GM12878 (cell line): ENCODE data around the gene FKBP2. TPM values are rescaled to one million over a fixed set of nuclear protein-coding genes. Genes with fewer than 3 reads are reported as not detected.
A peak's percentile ranks its signal among the peaks of the same experiment; 100 is the strongest.

Experiments used
- ATAC-seq: fragments of 200-7000 bp; cut with Tn5 transposase; 3 replicates; pipeline ENCODE4 v1.9.1; 2020; ENCODE audit warnings: mild to moderate bottlenecking, moderate library complexity
- BruUV-seq: library from RNA; stranded (reverse); fragments of 400-500 nt; replicated peaks from 2 replicates; lab custom pipeline; 2021; lab: Mats Ljungman, UMichigan
- CTCF ChIA-PET: fragments of 300-600 bp; sonication (Branson Sonifier 250); formaldehyde crosslinking; extraction: SDS; loops from one replicate; lab custom pipeline; 2021; ENCODE audit warnings: inconsistent platforms; lab: Yijun Ruan, JAX
- POLR2A ChIA-PET: fragments of 350-600 bp; formaldehyde crosslinking; extraction: SDS; loops from one replicate; lab custom pipeline; 2021; ENCODE audit warnings: inconsistent platforms; lab: Charles Lee
- RAD21 ChIA-PET: fragments of 300-600 bp; sonication (Branson Sonifier 250); formaldehyde crosslinking; loops from one replicate; lab custom pipeline; 2023; ENCODE audit warnings: antibody characterized with exemption; ENCODE audit not compliant: unreplicated experiment; lab: Charles Lee
- SMC1A ChIA-PET: fragments of 300-600 bp; sonication (Branson Sonifier 250); formaldehyde crosslinking; loops from one replicate; lab custom pipeline; 2023; ENCODE audit not compliant: unreplicated experiment, uncharacterized antibody; lab: Charles Lee
- DNase-seq: peaks from one replicate; pipeline ENCODE4 v3.0.0-alpha.2; 2011; ENCODE audit warnings: low read depth, low spot score
- FAIRE-seq: peaks from 3 replicates; lab custom pipeline; 2011; peaks lifted over from hg19 to GRCh38; lab: Jason Lieb, UNC
- H2AFZ ChIP-seq: 2 replicates; pipeline ENCODE4 v1.6.0; 2011; ENCODE audit warnings: low read depth, low read length, control low read depth; ENCODE audit not compliant: control insufficient read depth
- H3K27ac ChIP-seq: 2 replicates; pipeline ENCODE4 v1.5.1; 2011; ENCODE audit warnings: control low read depth; ENCODE audit not compliant: control insufficient read depth, insufficient read depth
- H3K27me3 ChIP-seq, 2 experiments: replicated peaks in 1 of 2; 2 replicates each; pipeline versions ENCODE4 v1.6.0 to v1.6.1; 2011; ENCODE audit warnings: low read length in 1 of 2; ENCODE audit not compliant: control insufficient read depth in 2 of 2, insufficient read depth in 2 of 2
- H3K36me3 ChIP-seq, 2 experiments: 2 replicates each; pipeline ENCODE4 v1.5.1; 2011; ENCODE audit warnings: low read length in 1 of 2; ENCODE audit not compliant: control insufficient read depth in 2 of 2, insufficient read depth in 2 of 2
- H3K4me1 ChIP-seq: 2 replicates; pipeline ENCODE4 v1.6.1; 2011; ENCODE audit warnings: mild to moderate bottlenecking, low read length, moderate library complexity, mixed read lengths; ENCODE audit not compliant: control insufficient read depth, insufficient read depth
- H3K4me2 ChIP-seq: 2 replicates; pipeline ENCODE4 v1.6.0; 2011; ENCODE audit warnings: control low read depth; ENCODE audit not compliant: control insufficient read depth, insufficient read depth
- H3K4me3 ChIP-seq: fragments of 200-600 bp; sonication (generic); 2 replicates; pipeline ENCODE4 v1.5.1; 2016
- H3K79me2 ChIP-seq: 2 replicates; pipeline ENCODE4 v1.6.0; 2011; ENCODE audit warnings: low read length; ENCODE audit not compliant: control insufficient read depth, insufficient read depth
- H3K9ac ChIP-seq: 2 replicates; pipeline ENCODE4 v1.8.0; 2011; ENCODE audit warnings: low read length, control low read depth, mixed read lengths; ENCODE audit not compliant: control insufficient read depth, insufficient read depth
- H3K9me3 ChIP-seq: replicated peaks from 3 replicates; pipeline ENCODE4 v1.5.1; 2011; ENCODE audit warnings: mild to moderate bottlenecking, low read length; ENCODE audit not compliant: control insufficient read depth, insufficient read depth
- H4K20me1 ChIP-seq: 2 replicates; pipeline ENCODE4 v1.6.0; 2011; ENCODE audit not compliant: control insufficient read depth, insufficient read depth
- EZH2 ChIP-seq: IDR thresholded peaks from 2 replicates; pipeline ENCODE4 v1.6.1; 2012; ENCODE audit warnings: low read depth, mild to moderate bottlenecking, control low read depth, inconsistent platforms, low read length, borderline replicate concordance; ENCODE audit not compliant: control insufficient read depth
- HDAC2 ChIP-seq: fragments of 200-600 bp; sonication (generic); IDR thresholded peaks from 2 replicates; pipeline ENCODE4 v1.6.1; 2017
- IRF4 ChIP-seq: IDR thresholded peaks from 2 replicates; pipeline ENCODE4 v1.6.1; 2011; ENCODE audit warnings: low read depth, low read length
- PAX8 ChIP-seq: fragments of 450-650 bp; IDR thresholded peaks from 2 replicates; pipeline ENCODE4 v1.6.1; 2017; ENCODE audit warnings: mild to moderate bottlenecking, moderate library complexity
- STAT3 ChIP-seq: IDR thresholded peaks from 2 replicates; pipeline ENCODE4 v1.6.1; 2011; ENCODE audit warnings: low read depth, low read length, improper control_type of control experiment
- YBX1 ChIP-seq: fragments of 450-650 bp; IDR thresholded peaks from 2 replicates; pipeline ENCODE4 v1.6.1; 2016; ENCODE audit warnings: antibody characterized with exemption
- WGBS: methylation state at CpG from one replicate; pipeline ENCODE4 v1.1.6; 2016; ENCODE audit warnings: low lambda C conversion rate; ENCODE audit not compliant: insufficient replicate concordance, insufficient coverage; ENCODE audit errors: missing lambda C conversion rate; 5-methylcytosine and 5-hydroxymethylcytosine counted together
- in situ Hi-C: fragments of 300-500 bp; cut with MboI; formaldehyde crosslinking; loops from 9 replicates; pipeline ENCODE4 v1.14.3; 2018; ENCODE audit warnings: mixed read lengths
- intact Hi-C: fragments of 100-400 bp; cut with micrococcal nuclease; formaldehyde crosslinking; loops from one replicate; pipeline ENCODE4 v1.14.2; 2022; ENCODE audit not compliant: unreplicated experiment
- polyA plus RNA-seq, 11 experiments: library from polyadenylated mRNA; depleted of rRNA in 4 of 11; unstranded in 6 of 11; stranded (reverse) in 5 of 11; fragments of >200 nt; fragmentation: Nextera tagmentation in 4 of 11; fragmentation: Illumina TruSeq in 1 of 11; extraction: Ambion mirVana in 4 of 11; extraction: Trizol in 1 of 11; gene quantifications; 1 replicate in 1 of 11; 2 replicates in 10 of 11; pipeline versions ENCODE4 v1.2.1 to v1.2.3, GENCODE V29; 2011 to 2016; ENCODE audit warnings: inconsistent platforms in 2 of 11, missing spikeins in 2 of 11, low read depth in 1 of 11
- total RNA-seq, 4 experiments: library from RNA; depleted of rRNA in 3 of 4; stranded (reverse); fragments of >200 nt in 3 of 4; fragmentation: Illumina TruSeq in 1 of 4; extraction: Trizol in 1 of 4; gene quantifications; 2 replicates each; pipeline versions ENCODE4 v1.2.1 to v1.2.3, GENCODE V29; 2013 to 2021
- TF ChIP-seq, protein P1 (sequence below): fragments of 450-650 bp; IDR thresholded peaks from 2 replicates; pipeline ENCODE4 v1.6.1; 2016; ENCODE audit warnings: mild to moderate bottlenecking, moderate library complexity, borderline replicate concordance
- TF ChIP-seq, protein P2 (sequence below): fragments of 150-350 bp; IDR thresholded peaks from 2 replicates; pipeline ENCODE4 v1.6.1; 2016; ENCODE audit warnings: low read depth, low read length
- TF ChIP-seq, protein P3 (sequence below): IDR thresholded peaks from 2 replicates; pipeline ENCODE4 v1.6.1; 2011; ENCODE audit warnings: mild to moderate bottlenecking, low read depth, low read length, moderate library complexity; ENCODE audit not compliant: insufficient replicate concordance
- TF ChIP-seq, protein P4 (sequence below): fragments of 450-650 bp; formaldehyde crosslinking; IDR thresholded peaks from 2 replicates; pipeline ENCODE4 v1.4.0; 2022; ENCODE audit warnings: mild to moderate bottlenecking, moderate library complexity

Gene FKBP2
- total and polyA plus RNA-seq, 10 of the 15 experiments (the other 5 are each of a cell fraction or from before 2014, with no cell fraction given), result 1.8 to 99.7 (median 39.5) TPM

DNA sequence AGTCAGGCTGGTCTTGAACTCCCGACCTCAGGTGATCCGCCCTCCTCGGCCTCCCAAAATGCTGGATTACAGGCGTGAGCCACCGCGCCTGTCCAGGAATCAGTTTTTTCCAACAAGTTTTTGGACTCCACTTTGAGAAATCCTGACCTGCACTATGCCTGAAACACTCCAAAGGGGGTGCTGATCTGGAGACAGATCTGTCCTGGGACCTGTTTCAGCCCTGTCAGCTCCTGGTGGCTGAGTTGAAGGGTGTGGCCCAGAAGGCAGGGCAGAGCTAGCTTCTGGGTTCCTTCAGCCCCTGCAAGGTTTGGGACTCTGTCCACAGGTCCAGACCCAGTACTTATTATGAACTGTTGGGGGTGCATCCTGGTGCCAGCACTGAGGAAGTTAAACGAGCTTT is 9.3 kb upstream of the FKBP2 start:
- Histone ChIP-seq H3K4me2 (0 out of 2 replicates have a peak overlapping the region, but pooled peaks have one; percentile 13), H3K4me1 (peaks cover 41% of the 10 kb centered on the region), H3K4me3 (no peak overlapping the region; the same call in 1 of the 2 replicates), H3K27ac (no peak overlapping the region; the same call in 1 of the 2 replicates), H3K36me3 (no peaks in the 10 kb centered on the region), H3K9ac (no peak overlapping the region; the same call in 1 of the 2 replicates), H2AFZ (no peak overlapping the region), H3K79me2 (peaks cover 32% of the 10 kb centered on the region), H3K27me3 (no peaks in the 10 kb centered on the region), H3K9me3 (no peaks in the 10 kb centered on the region), H4K20me1 (no peaks in the 10 kb centered on the region)
- CTCF ChIA-PET, result interaction anchor here (0.9 to 2.9 kb wide), 2 partner anchors 25 to 124 kb away, joined by 3 to 18 read pairs; partner anchors contain the start of gene FERMT3
- intact Hi-C loops, result no loop called here
- SMC1A ChIA-PET, result no interaction called here
- no peak for DNase-seq
- RAD21 ChIA-PET, result no interaction called here
- in situ Hi-C loops, result loop anchor here (25.0 kb wide), 1 partner anchor 1631 kb away; the partner anchor contains the start of genes CFL1, EFEMP2 and MUS81
- POLR2A ChIA-PET, result interaction anchor here (0.6 to 9.7 kb wide), 8 partner anchors 8 to 255 kb away, joined by 3 to 77 read pairs (median 6); partner anchors contain the start of genes FERMT3, FKBP2 and PPP1R14B
- 75% methylated on average over 7 of the region's 7 CpGs for WGBS
- FAIRE-seq, result no peak
- BruUV-seq, result no TSS peak
- ATAC-seq, result no peak
- TF ChIP-seq STAT3, result no peak
- no peak for TF ChIP-seq YBX1
- TF ChIP-seq, protein P1, sequence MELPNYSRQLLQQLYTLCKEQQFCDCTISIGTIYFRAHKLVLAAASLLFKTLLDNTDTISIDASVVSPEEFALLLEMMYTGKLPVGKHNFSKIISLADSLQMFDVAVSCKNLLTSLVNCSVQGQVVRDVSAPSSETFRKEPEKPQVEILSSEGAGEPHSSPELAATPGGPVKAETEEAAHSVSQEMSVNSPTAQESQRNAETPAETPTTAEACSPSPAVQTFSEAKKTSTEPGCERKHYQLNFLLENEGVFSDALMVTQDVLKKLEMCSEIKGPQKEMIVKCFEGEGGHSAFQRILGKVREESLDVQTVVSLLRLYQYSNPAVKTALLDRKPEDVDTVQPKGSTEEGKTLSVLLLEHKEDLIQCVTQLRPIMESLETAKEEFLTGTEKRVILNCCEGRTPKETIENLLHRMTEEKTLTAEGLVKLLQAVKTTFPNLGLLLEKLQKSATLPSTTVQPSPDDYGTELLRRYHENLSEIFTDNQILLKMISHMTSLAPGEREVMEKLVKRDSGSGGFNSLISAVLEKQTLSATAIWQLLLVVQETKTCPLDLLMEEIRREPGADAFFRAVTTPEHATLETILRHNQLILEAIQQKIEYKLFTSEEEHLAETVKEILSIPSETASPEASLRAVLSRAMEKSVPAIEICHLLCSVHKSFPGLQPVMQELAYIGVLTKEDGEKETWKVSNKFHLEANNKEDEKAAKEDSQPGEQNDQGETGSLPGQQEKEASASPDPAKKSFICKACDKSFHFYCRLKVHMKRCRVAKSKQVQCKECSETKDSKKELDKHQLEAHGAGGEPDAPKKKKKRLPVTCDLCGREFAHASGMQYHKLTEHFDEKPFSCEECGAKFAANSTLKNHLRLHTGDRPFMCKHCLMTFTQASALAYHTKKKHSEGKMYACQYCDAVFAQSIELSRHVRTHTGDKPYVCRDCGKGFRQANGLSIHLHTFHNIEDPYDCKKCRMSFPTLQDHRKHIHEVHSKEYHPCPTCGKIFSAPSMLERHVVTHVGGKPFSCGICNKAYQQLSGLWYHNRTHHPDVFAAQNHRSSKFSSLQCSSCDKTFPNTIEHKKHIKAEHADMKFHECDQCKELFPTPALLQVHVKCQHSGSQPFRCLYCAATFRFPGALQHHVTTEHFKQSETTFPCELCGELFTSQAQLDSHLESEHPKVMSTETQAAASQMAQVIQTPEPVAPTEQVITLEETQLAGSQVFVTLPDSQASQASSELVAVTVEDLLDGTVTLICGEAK, result no peak
- TF ChIP-seq EZH2, result no peak
- TF ChIP-seq HDAC2, result no peak
- TF ChIP-seq IRF4, result no peak
- no peak for TF ChIP-seq PAX8
- TF ChIP-seq, protein P2, sequence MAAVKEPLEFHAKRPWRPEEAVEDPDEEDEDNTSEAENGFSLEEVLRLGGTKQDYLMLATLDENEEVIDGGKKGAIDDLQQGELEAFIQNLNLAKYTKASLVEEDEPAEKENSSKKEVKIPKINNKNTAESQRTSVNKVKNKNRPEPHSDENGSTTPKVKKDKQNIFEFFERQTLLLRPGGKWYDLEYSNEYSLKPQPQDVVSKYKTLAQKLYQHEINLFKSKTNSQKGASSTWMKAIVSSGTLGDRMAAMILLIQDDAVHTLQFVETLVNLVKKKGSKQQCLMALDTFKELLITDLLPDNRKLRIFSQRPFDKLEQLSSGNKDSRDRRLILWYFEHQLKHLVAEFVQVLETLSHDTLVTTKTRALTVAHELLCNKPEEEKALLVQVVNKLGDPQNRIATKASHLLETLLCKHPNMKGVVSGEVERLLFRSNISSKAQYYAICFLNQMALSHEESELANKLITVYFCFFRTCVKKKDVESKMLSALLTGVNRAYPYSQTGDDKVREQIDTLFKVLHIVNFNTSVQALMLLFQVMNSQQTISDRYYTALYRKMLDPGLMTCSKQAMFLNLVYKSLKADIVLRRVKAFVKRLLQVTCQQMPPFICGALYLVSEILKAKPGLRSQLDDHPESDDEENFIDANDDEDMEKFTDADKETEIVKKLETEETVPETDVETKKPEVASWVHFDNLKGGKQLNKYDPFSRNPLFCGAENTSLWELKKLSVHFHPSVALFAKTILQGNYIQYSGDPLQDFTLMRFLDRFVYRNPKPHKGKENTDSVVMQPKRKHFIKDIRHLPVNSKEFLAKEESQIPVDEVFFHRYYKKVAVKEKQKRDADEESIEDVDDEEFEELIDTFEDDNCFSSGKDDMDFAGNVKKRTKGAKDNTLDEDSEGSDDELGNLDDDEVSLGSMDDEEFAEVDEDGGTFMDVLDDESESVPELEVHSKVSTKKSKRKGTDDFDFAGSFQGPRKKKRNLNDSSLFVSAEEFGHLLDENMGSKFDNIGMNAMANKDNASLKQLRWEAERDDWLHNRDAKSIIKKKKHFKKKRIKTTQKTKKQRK, result no peak
- TF ChIP-seq, protein P3, sequence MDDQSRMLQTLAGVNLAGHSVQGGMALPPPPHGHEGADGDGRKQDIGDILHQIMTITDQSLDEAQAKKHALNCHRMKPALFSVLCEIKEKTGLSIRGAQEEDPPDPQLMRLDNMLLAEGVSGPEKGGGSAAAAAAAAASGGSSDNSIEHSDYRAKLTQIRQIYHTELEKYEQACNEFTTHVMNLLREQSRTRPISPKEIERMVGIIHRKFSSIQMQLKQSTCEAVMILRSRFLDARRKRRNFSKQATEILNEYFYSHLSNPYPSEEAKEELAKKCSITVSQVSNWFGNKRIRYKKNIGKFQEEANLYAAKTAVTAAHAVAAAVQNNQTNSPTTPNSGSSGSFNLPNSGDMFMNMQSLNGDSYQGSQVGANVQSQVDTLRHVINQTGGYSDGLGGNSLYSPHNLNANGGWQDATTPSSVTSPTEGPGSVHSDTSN, result no peak
- TF ChIP-seq, protein P4, sequence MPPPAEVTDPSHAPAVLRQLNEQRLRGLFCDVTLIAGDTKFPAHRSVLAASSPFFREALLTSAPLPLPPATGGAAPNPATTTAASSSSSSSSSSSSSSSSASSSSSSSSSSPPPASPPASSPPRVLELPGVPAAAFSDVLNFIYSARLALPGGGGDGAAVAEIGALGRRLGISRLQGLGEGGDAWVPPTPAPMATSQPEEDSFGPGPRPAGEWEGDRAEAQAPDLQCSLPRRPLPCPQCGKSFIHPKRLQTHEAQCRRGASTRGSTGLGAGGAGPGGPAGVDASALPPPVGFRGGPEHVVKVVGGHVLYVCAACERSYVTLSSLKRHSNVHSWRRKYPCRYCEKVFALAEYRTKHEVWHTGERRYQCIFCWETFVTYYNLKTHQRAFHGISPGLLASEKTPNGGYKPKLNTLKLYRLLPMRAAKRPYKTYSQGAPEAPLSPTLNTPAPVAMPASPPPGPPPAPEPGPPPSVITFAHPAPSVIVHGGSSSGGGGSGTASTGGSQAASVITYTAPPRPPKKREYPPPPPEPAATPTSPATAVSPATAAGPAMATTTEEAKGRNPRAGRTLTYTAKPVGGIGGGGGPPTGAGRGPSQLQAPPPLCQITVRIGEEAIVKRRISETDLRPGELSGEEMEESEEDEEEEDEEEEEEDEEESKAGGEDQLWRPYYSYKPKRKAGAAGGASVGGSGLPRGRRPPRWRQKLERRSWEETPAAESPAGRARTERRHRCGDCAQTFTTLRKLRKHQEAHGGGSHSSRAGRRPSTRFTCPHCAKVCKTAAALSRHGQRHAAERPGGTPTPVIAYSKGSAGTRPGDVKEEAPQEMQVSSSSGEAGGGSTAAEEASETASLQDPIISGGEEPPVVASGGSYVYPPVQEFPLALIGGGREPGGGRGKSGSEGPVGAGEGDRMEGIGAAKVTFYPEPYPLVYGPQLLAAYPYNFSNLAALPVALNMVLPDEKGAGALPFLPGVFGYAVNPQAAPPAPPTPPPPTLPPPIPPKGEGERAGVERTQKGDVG (CRISPR knock-in tag), result no peak
